ENCODE measurements around the gene MATK. TPM values are rescaled to one million over a fixed set of nuclear protein-coding genes. Genes with fewer than 3 reads are reported as not detected.
"Not testable (repeated sequence)": the region's sequence is repeated elsewhere in the genome, so short reads cannot be mapped to it uniquely, and the experiment has no call there.

The MATK gene
- polyA plus RNA-seq, 1 donor: 1.4 TPM

DNA sequence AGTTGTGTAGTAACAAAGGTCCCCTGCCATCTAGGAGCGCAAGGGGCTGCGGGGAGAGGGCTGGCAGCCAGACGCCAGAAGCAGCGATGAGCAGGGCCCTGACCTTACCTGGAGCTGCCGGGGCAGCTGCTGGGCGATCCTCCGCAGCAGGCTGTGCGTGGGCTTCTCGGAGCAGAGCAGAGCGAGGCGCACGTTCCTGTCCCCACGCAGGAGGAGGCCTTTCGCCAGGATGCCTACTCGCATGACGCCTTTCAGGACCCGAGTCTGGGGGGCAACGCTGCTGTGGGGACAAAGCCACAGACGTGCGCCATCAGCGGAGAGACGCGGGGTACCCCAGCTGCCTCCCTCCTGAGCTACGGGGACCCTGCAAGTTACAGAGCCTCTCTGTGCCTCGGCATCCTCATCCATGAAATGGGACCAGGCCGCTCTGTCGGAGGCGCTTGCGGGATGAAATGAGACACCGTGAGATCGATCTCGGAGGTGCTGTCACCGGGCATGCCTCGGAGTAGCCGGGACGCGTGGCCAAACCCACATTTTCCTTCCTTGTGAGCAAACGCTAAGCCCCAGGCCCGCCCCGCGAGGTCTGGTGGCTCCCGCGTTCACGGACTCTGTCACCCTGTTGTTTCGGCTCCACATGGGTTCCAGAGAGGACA lies 30.5 kb upstream of the MATK start:
- DNase-seq (ENCODE audit: low read depth): no peak

DNA sequence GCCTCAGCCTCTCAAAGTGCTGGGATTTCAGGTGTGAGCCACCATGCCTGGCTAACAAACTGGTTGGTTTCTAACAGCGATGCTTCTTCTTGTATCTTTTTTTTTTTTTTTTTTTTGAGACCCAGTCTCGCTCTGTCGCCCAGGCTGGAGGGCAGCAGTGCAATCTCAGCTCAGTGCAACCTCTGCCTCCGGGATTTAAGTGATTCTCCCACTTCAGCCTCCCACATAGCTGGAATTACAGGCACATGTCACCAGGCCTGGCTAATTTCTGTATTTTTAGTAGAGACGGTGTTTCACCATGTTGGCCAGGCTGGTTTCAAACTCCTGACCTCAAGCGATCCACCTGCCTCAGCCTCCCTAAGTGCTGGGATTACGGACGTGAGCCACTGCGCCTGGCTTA lies 30.0 kb upstream of the MATK start:
- not testable (repeated sequence) for DNase-seq (ENCODE audit: low read depth)

DNA sequence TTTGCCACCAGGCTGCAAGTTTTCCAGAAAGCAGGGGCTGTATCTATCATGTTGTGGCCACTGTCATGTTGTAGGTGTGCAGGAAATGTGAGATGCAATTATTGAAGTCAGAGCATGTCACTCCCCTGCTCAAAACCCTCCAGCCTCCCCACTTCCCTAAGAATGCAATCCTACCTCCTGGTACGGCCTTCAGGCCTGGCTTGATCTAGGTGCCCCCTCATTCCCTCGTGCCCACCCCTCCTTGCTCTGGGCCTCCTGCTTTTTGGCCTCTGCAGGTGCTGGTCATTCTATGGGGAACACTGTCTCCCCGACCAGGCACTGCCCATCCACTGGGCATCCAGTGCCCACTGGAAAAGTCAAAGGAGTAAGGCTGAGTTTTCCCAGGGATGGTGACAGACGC lies 28.5 kb upstream of the MATK start:
- DNase-seq (ENCODE audit: low read depth): no peak

DNA sequence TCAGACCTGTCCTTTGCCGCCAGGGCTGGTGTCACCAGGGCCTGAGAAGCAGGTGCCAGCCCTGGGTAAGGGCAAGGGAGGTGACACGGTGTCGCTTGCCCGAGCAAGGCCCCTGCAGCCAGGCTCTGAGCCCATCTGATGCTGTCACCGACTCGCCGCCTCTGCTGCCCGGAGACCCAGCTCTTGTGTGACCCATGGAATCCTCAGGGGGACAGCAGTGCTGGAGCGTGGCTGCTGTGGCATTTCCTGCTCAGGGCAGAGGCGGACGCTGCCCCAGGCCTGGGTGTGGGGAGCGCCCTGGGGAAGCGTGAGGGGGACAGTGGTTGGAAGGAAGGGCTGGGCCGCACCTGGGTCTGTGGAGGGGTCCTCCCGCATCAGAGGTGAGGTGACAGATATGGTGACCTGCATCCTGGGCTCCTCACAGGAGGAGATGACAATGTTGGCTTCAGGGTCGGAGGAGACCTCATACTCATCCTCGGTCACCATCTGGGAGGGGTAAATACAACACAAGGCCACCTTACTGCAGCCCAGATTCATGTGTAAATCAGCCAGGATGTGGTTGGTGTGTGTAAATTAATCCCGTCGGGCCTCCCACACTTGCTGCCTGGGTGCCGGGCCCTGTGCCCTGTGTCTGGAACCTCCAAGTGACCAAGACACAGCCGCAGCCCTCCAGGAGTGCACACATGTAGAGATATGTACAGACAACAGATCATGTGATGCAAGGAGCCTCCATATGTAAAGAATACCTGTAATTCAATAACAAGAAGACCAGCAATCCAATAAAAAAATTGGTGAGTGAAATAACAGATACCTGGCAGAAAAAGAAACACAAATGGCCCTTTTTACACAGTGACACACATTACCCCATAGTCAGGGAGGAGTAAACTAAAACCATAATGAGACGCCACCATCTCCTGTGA lies 27.6 kb upstream of the MATK start:
- no peak for DNase-seq (ENCODE audit: low read depth)

DNA sequence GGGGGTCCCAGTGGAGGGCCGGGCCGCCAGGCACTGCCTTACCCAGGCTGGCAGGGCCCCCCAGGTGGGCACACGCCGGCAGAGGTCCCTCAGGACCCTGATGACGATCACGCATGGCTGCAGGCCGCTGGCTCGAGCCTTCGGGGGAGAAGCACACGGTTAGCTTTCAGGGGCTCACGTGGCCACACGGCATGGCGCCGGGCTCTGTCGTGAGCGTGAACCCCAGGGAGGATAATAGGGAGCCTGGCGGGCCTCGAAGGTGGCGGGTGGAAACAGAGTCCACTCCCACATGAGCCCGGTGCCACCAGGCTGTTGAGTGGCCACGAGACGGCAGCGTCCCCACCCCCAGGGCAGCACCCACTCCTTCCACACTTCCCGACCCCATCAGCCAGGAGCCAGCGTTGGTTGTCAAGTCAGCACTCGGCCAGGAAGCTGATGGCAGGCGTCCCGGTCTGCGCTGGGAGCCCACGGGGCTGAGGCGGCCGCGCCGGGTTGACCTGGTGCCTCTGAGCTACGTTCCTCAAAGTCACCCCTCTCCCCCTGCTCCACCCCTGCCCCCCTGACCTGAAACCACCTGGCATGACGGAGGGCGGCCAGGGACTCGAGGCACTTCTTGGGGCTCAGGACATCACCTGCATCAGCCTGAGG lies 24.7 kb upstream of the MATK start:
- DNase-seq (ENCODE audit: low read depth): no peak

DNA sequence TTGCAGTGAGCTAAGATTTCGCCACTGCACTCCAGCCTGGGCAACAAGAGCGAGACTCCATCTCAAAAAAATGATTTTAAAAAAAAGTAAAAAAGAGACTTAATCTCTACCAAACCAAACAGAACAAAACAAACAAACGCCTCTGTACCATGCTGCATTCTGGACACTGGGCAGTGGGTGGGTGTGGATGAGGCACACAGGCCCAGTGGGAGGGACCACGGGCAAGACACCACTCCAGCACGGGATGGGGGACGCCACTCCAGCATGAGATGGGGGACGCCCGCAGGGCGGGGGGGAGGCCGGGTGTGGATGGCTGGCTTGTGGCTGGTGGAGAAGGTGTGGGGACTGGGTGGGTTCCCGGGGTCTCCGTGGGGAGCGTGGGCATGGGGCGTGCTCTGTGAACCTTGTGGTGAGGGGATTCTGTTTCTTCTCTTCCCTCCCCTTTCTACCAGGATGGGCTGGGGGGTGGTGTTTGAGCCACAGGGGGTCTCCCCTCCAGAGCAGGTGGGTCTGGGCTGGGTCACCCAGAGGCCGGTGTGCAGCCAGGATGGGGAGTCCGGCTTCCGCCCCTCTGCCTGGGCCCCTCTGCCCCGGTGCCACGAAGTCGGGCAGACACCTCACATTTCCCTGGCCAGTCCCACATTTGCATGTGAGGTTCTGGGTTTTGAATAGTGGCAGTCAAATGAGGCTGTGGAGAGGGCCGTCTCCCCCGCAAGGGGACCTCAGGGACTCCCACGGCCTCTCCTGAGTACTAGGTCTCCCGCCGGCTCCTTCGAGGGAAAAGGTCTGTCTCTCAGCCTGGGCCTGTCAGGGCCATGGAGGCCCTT lies 23.9 kb upstream of the MATK start:
- no peak for DNase-seq (ENCODE audit: low read depth)

DNA sequence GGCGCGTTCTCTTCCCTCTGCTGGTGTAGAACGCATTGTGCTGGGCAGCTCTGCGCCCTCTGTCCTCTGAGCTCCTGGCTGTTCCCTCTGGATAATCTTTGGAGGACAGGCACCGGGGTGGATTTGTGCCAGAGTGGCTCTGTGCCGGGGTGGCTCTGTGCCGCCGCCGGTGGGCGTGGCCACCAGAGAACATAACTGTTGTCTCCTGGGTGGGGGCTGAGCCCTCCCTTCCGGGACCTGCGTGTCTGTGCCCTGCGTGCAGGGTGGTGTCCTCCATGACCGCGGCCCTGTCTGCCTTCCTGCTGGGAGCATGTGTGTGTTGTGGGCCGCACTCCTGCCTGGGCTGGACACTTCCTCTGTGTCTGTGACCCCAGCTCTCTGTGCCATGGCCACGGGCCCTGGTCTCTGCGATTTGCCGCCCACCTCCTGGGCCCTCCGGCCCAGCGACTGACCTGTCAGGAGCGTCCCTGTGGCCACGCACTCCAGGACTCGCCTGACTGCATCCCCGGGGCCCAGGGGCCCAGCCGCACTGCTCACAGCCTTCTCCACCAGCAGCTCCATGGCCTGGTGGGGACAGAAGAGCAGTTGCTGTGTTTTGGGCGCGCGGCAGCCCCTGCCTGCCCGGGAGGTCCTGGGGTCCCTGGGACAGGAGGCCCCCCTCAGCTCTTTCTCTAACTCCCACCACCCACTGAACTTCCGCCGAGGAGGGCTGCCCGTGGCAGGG lies 22.4 kb upstream of the MATK start:
- no peak for DNase-seq (ENCODE audit: low read depth)

DNA sequence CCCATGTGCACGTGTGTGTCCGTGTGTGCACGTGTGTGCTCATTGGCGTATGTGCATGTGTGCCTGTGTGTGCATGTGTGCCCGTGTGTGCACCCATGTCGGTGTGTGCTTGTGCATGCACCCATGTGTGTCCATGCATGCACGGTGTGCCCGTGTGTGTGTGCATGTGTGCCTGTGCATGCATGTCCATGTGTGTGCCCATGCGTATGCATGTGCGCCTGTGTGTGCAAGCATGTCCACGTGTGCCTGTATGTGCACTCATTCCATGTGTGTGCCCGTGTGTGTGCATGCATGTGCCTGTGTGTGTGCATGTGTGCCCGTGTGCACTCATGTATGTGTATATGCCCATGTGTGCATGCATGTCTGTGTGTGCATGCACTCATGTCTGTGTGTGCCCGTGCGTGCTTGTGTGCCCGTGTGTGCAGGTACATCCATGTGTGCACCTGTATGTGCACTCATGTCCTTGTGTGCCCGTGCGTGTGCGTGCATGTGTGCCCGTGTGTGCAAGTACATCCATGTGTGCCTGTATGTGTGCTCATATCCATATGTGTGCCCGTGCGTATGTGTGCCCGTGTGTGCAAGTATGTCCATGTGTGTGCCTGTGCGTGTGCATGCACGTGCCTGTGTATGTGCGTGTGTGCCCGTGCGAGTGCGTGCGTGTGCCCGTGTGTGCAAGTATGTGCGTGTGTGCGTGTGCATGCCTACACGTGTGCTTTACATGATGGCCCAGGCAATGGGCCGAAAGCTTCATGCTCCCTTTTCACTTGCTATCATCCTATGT lies 21.6 kb upstream of the MATK start:
- no peak for DNase-seq (ENCODE audit: low read depth)

DNA sequence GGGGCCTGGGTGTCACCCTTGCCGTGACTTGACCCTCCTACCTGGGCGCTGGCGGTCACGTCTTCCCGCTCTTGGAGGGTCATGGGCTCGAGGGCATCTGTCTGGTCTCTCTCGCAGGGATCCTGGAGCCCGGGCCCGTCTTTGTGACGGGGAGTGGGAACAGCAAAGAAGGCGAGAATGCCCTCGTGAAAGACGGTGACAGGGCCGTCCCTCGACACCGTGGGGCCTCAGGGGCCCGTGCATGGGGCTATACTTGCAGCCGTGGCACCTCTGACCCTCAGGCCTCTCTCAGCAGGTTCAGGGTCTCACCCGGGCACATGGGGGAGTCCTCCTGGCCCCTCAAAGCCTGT lies 20.9 kb upstream of the MATK start:
- DNase-seq (ENCODE audit: low read depth): no peak

DNA sequence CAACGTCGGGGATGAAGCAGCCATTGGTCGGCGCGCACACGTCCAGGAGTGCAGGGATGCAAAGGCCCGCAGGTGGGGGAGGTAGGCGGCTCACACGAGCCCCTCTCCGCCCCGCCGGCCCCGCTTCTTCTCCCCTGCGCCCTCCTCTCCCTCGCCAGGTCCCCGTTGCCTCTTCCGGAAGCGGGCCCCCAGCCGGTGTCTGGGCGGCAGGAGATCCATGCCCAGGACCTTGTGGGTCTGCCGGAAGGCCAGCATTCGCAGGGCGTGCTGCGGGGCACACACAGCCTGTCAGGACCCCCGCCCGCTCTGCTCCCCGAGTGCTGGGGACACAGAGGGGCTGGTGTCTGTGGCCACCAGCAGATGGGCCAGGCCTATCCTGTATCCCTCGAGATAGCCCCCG lies 19.7 kb upstream of the MATK start:
- no peak for DNase-seq (ENCODE audit: low read depth)

DNA sequence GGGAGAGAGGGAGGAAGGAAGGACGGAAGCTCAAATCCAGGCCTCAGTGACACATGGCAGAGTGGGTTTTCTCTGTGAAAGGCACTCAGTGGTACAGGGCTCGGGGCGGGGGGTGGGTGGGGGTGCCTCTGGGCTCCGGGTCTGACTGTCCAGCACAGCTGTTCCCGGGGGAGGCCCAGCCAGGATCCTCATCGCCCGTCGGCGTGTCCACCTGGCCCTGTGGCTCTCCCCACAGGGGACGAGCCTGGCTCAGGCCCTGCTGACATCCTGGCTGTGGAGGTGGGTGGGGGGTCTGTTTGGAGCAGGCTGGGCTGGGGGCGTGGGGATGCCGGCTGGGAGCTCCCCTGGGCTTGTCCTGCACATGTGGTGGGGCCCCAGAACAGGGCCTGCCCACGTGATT lies 18.2 kb upstream of the MATK start:
- DNase-seq (ENCODE audit: low read depth): no peak

DNA sequence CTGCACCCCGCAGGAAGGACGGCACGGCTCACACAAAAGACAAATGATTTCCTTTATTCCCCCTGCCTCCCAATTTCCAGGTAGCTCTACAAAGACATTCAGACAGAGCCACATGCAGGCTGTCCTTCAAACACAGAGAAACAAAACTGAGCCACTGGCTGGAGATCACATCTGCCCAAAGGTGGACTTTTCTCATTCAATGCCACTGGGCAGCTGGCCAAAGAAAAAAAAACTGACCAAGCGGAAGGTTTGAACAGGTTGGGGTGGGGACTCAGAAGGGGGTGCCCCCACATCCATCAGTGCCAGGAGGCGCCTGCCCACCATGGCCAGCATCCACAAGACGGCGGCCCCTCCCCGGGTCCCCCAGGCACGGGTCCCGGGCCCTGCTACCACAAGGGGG lies 17.8 kb upstream of the MATK start:
- DNase-seq (ENCODE audit: low read depth): no peak

DNA sequence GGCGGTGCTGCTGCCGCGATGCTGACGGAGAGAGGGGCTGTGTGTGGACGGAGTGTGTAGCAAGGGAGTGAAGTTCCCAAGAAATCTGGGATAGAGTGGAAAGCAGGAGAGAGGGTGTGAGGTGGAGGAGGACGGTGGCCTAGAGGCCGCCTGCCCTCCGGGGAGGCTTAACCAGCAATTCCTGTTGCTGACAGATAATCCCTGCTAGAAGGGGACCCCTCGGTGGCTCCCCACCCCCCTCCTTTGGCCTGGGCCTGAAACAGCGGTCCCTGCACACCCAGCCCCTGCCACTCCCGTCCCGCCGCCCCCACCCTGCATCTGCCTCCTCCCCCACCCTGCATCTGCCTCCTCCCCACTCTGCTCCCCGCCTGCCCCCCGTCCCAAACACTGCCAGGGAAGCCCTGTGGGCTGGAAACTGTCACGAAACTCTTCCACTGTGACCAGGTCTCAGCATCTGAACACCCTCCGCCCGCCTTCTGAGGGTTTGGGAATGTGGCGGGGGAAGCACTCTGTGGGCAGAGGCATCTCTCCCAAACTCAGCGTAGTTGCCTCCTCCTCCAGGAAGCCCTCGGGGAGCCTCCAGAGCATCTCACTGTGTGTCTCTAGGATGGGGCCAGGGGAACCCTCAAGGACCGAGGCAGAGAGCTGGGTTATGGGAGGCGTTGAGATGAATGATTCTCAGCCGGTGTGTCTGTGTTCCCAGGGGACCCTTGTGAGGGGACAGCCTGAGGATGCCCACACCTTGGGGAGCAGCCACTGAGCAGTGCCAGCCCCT lies 17.1 kb upstream of the MATK start:
- DNase-seq (ENCODE audit: low read depth): no peak

DNA sequence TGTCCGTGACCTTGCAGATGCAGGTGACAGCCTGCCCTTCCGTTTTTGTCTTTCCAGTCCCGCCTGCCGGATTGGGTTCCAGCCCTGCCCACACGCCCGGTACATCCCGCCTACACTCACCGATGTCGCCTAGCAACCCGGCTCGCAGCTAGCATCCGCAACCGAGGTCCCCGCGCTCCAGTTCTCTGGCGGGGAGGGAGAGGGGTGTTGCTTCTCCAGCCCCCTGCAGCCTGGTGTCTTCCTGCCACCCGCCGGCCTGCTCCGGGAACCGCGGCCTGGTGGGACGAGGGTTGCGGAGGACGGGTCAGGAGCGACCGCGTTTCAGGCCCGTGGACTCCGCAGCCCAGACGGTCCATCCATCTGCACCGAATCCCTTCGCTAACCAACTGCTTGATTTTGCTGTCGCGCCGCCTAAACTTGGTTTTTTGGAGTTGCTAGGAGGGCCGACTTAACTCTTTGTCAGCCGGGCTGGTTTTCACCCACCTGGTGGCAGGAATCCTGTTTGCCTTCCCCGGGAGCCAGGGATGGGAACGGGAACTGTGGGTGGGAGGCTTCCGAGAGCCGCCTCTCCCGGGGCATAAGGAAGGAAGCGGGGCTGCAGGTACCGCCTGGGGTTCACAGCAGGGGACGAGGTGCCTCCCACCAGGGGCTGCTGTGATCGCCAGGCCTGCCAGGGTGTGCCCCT lies 15.4 kb upstream of the MATK start:
- no peak for DNase-seq (ENCODE audit: low read depth)

DNA sequence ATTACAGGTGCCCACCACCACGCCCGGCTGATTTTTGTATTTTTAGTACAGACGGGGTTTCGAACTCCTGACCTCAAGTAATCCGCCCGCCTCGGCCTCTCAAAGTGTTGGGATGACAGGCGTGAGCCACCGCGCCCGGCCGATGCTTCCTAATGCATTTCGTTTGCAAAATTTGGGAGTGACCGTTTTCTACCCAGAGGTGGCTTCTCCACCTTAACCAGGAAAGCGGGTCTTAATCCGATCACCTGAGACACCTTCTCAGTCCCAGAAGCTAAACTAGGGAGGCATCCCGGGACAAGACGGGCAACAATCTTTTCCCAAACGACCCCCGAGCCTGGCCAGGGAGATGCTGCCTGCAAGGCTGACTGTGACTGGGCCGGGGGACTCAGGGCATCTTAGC lies 14.8 kb upstream of the MATK start:
- no peak for DNase-seq (ENCODE audit: low read depth)

DNA sequence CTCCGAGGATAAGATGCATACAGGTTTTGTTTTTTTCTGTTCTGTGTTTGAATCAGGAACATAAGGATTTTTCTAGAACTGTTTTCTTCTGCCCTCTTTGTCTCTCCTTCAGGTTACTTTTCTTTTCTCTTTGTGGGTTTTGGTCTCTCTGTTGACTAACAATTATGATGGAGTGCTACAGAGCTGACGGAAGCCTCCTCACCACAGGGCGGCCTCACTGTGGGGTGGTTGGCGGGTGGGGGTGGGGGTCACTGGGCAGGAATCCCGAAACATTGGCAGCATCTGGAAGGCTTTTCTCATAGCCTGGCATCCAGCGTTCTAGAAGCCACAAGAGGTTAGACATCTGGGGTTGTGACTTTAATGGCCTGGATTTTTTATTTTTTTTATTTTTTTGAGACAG lies 12.0 kb upstream of the MATK start:
- DNase-seq (ENCODE audit: low read depth): no peak

DNA sequence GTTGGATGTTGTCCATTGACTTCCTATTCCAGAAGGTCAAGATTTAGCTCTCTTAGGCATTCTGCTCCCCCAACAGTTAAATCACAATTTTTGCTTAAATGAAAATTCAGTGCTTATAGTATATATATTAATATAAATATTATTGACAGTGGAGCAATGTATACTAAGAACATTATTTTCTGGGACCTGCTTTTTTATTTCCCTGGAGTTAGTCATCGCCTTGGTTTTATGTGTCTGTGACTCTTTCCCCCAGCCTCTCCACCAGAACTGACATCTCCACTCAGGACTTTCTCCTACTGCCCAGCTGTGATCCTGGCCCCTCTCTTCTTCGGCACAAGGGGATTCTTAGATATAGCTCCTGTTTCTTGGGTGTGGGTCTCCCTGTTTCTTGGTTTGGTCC lies 10.2 kb upstream of the MATK start:
- DNase-seq (ENCODE audit: low read depth): no peak

DNA sequence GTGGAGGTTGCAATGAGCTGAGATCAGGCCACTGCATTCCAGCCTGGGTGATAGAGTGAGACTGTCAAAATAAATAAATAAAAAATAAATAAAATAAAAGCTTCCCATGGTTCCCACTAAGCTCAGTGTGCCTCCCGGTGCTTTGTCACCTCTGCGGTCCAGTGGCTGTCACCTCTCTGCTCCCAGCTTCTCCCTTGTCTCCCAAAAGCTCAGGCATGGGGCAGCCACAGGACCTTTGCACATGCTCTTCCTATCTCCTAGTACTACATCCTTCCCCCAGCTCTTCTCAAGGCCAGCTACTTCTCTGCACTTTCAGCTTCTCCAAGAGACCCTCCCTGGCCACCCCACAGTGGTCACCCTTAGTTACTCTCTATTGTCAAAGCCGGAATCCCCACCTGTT lies 7.6 kb upstream of the MATK start:
- no peak for DNase-seq (ENCODE audit: low read depth)

DNA sequence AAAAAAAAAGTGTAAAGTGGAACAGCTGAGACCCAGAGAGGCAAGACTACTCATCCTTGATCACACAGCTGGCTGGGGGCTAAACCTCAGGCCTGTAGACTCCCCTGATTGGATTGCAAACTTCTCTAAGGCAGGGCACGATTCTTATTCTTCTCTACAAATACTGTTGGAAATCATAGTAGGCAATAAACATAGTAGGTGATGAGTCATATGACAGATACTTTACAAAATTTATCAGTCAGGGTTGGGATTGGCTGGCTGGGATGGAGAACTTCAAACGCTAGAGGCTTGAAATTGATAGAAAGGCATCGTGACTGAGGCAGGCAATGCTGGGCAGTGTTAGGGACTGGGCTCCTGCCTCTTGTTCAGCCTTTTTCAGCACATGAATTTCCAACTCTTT lies 5.9 kb upstream of the MATK start:
- DNase-seq (ENCODE audit: low read depth): no peak
